Natural killer cell (primary cell): ENCODE data around the gene LINS1. TPM values are rescaled to one million over a fixed set of nuclear protein-coding genes. Genes with fewer than 3 reads are reported as not detected.

Experiments used
- ATAC-seq, 3 donors: fragments of 150-1000 bp in 2 of 3; fragments of 200-7000 bp in 1 of 3; cut with Tn5 transposase; 1 replicate in 1 of 3; 2 replicates in 2 of 3; pipeline ENCODE4 v1.10.0; 2021; ENCODE audit warnings: mild to moderate bottlenecking in 2 of 3, moderate library complexity in 2 of 3
- DNase-seq, 2 donors: peaks; one replicate each; pipeline versions ENCODE4 v3.0.0 to v3.0.0-alpha.2; 2013 to 2021; ENCODE audit warnings: mixed read lengths in 1 of 2
- H3K27ac ChIP-seq: one replicate; pipeline ENCODE4 v1.5.1; 2013; ENCODE audit warnings: mild to moderate bottlenecking, low read length
- H3K27me3 ChIP-seq: one replicate; pipeline ENCODE4 v1.6.1; 2013; ENCODE audit warnings: low read length; ENCODE audit not compliant: control insufficient read depth, insufficient read depth
- H3K36me3 ChIP-seq: one replicate; pipeline ENCODE4 v1.6.1; 2013; ENCODE audit warnings: low read length; ENCODE audit not compliant: control insufficient read depth, insufficient read depth
- H3K4me1 ChIP-seq: one replicate; pipeline ENCODE4 v1.6.1; 2013; ENCODE audit warnings: low read length; ENCODE audit not compliant: control insufficient read depth, insufficient read depth
- H3K4me3 ChIP-seq: one replicate; pipeline ENCODE4 v1.5.1; 2013; ENCODE audit warnings: low read length
- H3K9me3 ChIP-seq: one replicate; pipeline ENCODE4 v1.6.1; 2013; ENCODE audit warnings: low read length; ENCODE audit not compliant: control insufficient read depth, insufficient read depth
- H3K27ac Mint-ChIP-seq, 2 donors: one replicate each; pipeline ENCODE4 v1.8.0; 2022; ENCODE audit warnings: mild to moderate bottlenecking in 2 of 2, mixed read lengths in 2 of 2, moderate library complexity in 1 of 2
- H3K27me3 Mint-ChIP-seq, 2 donors: one replicate each; pipeline ENCODE4 v1.8.0; 2022; ENCODE audit warnings: low read depth in 2 of 2, mixed read lengths in 2 of 2
- H3K36me3 Mint-ChIP-seq: one replicate; pipeline ENCODE4 v1.8.0; 2022; ENCODE audit warnings: mixed read lengths
- H3K4me1 Mint-ChIP-seq, 2 donors: one replicate each; pipeline ENCODE4 v1.8.0; 2022; ENCODE audit warnings: mixed read lengths in 2 of 2
- H3K4me3 Mint-ChIP-seq: one replicate; pipeline ENCODE4 v1.8.0; 2022; ENCODE audit warnings: mild to moderate bottlenecking, moderate library complexity, mixed read lengths
- H3K9me3 Mint-ChIP-seq, 2 donors: one replicate each; pipeline ENCODE4 v1.8.0; 2022; ENCODE audit warnings: mixed read lengths in 2 of 2
- CTCF ChIP-seq: fragments of 200-600 bp; IDR thresholded peaks from one replicate; pipeline ENCODE4 v1.8.0; 2022; ENCODE audit warnings: antibody characterized with exemption
- WGBS: methylation state at CpG from one replicate; pipeline ENCODE4 v1.1.7; 2013; ENCODE audit warnings: missing lambda C conversion rate; ENCODE audit not compliant: insufficient coverage; 5-methylcytosine and 5-hydroxymethylcytosine counted together
- intact Hi-C: fragments of 100-400 bp; cut with micrococcal nuclease; formaldehyde crosslinking; loops from one replicate; pipeline ENCODE4 v1.14.2; 2022
- total RNA-seq, 4 donors: library from RNA; stranded (reverse); fragments of 120-200 nt in 1 of 4; gene quantifications; one replicate each; pipeline versions ENCODE4 v1.2.3 to v1.2.4, GENCODE V29; 2013 to 2022

The LINS1 gene
- total RNA-seq, 3 donors from 2014 or later (not counting 1 experiment from before 2014, with no cell fraction given), result 26.1 to 28.2 (median 26.7) TPM

GRCh38 chr15:100615801-100616200 is 13.8 kb upstream of the LINS1 start:
- intact Hi-C loops, result no loop called here
- Histone ChIP-seq H3K36me3 (peaks cover 39% of the 10 kb centered on the region), H3K27me3 (no peaks in the 10 kb centered on the region), H3K4me1 (no peaks in the 10 kb centered on the region), H3K4me3 (no peak overlapping the region), H3K9me3 (no peaks in the 10 kb centered on the region), H3K27ac (no peak overlapping the region)
- ATAC-seq (no peak), DNase-seq (no peak)
- H3K9me3 Mint-ChIP-seq, result no peaks in the 10 kb centered on the region
- no peak overlapping the region for H3K4me3 Mint-ChIP-seq
- peaks cover 23% of the 10 kb centered on the region for H3K36me3 Mint-ChIP-seq
- no peak for TF ChIP-seq CTCF
- H3K27me3 Mint-ChIP-seq, result no peaks in the 10 kb centered on the region
- WGBS, result 92% methylated on average over 3 of the region's 5 CpGs
- H3K4me1 Mint-ChIP-seq, result peaks cover 16 to 23% of the 10 kb centered on the region in 2 donors
- H3K27ac Mint-ChIP-seq, result no peak overlapping the region

GRCh38 chr15:100614918-100615317 is 12.9 kb upstream of the LINS1 start:
- WGBS, result 96% methylated on average over 3 of the region's 4 CpGs
- peaks cover 23% of the 10 kb centered on the region for H3K36me3 Mint-ChIP-seq
- H3K9me3 Mint-ChIP-seq, result no peaks in the 10 kb centered on the region
- Histone ChIP-seq H3K36me3 (peaks cover 38% of the 10 kb centered on the region), H3K4me1 (no peaks in the 10 kb centered on the region), H3K27me3 (no peaks in the 10 kb centered on the region), H3K27ac (no peak overlapping the region), H3K4me3 (no peak overlapping the region), H3K9me3 (no peaks in the 10 kb centered on the region)
- ATAC-seq (no peak), DNase-seq (no peak)
- H3K27me3 Mint-ChIP-seq, result no peaks in the 10 kb centered on the region
- no peak for TF ChIP-seq CTCF
- H3K4me1 Mint-ChIP-seq, result peaks cover 16 to 23% of the 10 kb centered on the region in 2 donors
- H3K27ac Mint-ChIP-seq, result no peak overlapping the region
- intact Hi-C loops, result no loop called here
- no peak overlapping the region for H3K4me3 Mint-ChIP-seq

GRCh38 chr15:100614336-100614735 is 12.4 kb upstream of the LINS1 start:
- Mint-ChIP-seq H3K4me3 (no peak overlapping the region), H3K36me3 (peaks cover 23% of the 10 kb centered on the region)
- H3K27ac ChIP-seq, result no peak overlapping the region

More at GRCh38 chr15:100614336-100614735, 12.4 kb upstream of the LINS1 start:
- intact Hi-C loops, result no loop called here
- ATAC-seq, result no peak
- no peak overlapping the region for H3K27ac Mint-ChIP-seq
- H3K9me3 Mint-ChIP-seq, result no peaks in the 10 kb centered on the region
- no peaks in the 10 kb centered on the region for H3K27me3 Mint-ChIP-seq
- Histone ChIP-seq H3K9me3 (no peaks in the 10 kb centered on the region), H3K27me3 (no peaks in the 10 kb centered on the region), H3K36me3 (peaks cover 41% of the 10 kb centered on the region), H3K4me3 (no peak overlapping the region), H3K4me1 (no peaks in the 10 kb centered on the region)
- WGBS, result 100% methylated on average over 2 of the region's 2 CpGs
- no peak for DNase-seq
- no peak for TF ChIP-seq CTCF
- peaks cover 16 to 23% of the 10 kb centered on the region in 2 donors for H3K4me1 Mint-ChIP-seq
